Activated CD4-positive, alpha-beta T cell treated with anti-CD3 and anti-CD28 coated beads, Interleukin-2, Interleukin-4, amounts not matched to agents 100 ng/mL and 50 ng/mL, durations not matched to agents 16 hours and 8 hours (primary cell): ENCODE measurements around the gene GARS1.

Experiments used
- DNase-seq: peaks from one replicate; pipeline ENCODE4 v3.0.0-alpha.2; 2020; ENCODE audit warnings: low spot score

GARS1 gene

DNA sequence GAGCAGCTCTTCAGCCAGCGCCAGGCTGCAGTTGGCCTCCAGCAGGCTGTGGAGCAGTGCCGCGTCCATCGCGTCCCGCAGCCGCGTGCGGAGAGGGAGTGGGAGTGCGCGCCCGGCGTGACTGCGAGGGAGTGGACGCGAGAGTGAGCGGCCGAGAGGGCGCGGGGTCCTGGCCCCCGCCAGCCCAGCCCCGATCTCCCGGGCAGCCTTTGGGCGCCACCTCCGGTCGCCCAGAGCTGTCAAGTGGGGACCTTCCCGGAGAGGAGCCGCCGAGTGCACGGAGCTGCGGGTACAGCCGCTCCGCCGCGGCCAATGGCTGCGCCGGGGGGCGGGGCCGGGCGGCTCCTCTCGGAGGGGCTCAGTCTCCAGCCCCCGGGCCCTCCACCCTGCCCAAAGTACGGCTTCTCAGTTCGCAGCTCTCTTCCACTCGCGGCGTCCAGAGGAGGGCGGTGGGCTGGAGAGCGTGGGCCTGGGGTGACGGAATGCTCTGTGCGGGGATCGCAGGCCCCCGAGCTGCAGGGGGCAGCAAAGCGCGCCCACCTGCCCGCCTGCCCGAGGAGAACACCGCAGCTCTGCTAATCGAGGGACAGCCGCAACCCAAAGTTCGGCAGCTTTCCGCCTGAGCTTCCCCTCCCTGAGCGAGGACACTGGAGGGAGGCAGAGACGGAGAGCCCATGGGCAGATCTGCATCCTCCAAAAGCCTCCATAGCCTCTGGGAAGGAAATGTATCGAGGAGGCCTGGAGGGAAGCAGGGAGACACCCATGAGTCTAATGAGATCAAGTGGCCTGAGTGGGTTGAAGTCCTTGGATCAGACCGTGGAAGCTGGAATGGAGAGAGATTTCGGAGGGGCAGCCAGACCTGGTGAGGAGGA lies 87.8 kb downstream of the GARS1 start, which contains the start of gene CRHR2:
Gene CRHR2, minus strand, starts transcription at position 245 of the 872 bp plus-strand sequence. Its CDS starts 176 bp downstream, at position 69.
- DNase-seq, result no peak

- no peak for DNase-seq
These were observed 88.6 kb downstream of the GARS1 start for GRCh38 chr7:30683306-30683705.
